ENCODE measurements around the gene ICE1.

- TF ChIP-seq ZSCAN18 (CRISPR knock-in tag; IDR thresholded peaks at IDR 0.05) (no peak), ESRRA (CRISPR knock-in tag; IDR thresholded peaks at IDR 0.05; ENCODE audit: borderline replicate concordance) (no peak), CTCF (IDR thresholded peaks at IDR 0.05) (no peak)
Observed at GRCh38 chr5:5372930-5373329, 49.5 kb upstream of the ICE1 start.

Measured in WTC11 (cell line).